HL-60 (cell line): ENCODE measurements around the gene SP100.

ENCODE experiments used
- GABPA ChIP-seq: IDR thresholded peaks from 2 replicates; pipeline ENCODE4 v1.6.1; 2012; ENCODE audit warnings: low read depth
- POLR2AphosphoS5 ChIP-seq: IDR thresholded peaks from 2 replicates; pipeline ENCODE4 v1.6.1; 2012; ENCODE audit warnings: low read depth
- TF ChIP-seq, protein P1 (sequence below): IDR thresholded peaks from one replicate; pipeline ENCODE4 v1.5.1; 2011; ENCODE audit warnings: low read length, control low read depth, inconsistent platforms; ENCODE audit not compliant: insufficient read depth

DNA sequence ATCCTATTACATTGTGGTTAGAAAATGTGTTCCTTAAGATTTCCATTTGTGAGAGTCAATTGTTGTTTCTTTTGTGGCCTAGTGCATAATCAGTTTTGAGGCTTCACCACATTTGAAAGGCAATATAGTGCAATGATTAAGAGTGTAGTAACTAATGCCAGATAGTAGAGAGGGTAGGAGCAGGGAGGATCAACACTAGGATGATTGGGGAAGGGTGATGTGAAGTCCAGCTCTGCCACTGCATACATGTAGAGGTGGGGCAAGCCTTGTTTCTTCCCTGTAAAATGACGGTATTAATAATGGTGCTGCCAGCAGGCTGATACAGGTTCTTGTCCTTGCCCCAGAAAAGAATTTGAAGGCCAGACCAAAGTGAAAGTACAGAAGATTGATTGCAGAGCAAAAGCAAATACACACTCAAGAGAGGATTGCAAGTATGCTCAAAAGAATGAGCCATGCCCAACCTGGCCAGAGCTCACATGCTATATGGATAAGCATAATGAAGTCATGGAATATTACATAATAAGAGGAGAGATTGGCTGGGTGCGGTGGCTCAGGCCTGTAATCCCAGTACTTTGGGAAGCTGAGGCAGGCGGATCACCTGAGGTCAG is 8.0 kb downstream of the SP100 start:
- TF ChIP-seq, protein P1, sequence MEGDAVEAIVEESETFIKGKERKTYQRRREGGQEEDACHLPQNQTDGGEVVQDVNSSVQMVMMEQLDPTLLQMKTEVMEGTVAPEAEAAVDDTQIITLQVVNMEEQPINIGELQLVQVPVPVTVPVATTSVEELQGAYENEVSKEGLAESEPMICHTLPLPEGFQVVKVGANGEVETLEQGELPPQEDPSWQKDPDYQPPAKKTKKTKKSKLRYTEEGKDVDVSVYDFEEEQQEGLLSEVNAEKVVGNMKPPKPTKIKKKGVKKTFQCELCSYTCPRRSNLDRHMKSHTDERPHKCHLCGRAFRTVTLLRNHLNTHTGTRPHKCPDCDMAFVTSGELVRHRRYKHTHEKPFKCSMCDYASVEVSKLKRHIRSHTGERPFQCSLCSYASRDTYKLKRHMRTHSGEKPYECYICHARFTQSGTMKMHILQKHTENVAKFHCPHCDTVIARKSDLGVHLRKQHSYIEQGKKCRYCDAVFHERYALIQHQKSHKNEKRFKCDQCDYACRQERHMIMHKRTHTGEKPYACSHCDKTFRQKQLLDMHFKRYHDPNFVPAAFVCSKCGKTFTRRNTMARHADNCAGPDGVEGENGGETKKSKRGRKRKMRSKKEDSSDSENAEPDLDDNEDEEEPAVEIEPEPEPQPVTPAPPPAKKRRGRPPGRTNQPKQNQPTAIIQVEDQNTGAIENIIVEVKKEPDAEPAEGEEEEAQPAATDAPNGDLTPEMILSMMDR = no peak
- TF ChIP-seq POLR2AphosphoS5 (no peak), GABPA (no peak)
